Measurements from ENCODE around the gene FAM3D.

- no peak for TF ChIP-seq GATA2 (IDR thresholded peaks at IDR 0.05; ENCODE audit: low read depth, low read length)
- no peak for TF ChIP-seq GATA3 (IDR thresholded peaks at IDR 0.05; ENCODE audit: low read depth, low read length)
Measured at GRCh38 chr3:58657036-58657520, 9.5 kb downstream of the FAM3D start.
